Measurements from ENCODE around the gene IL27RA. TPM values are rescaled to one million over a fixed set of nuclear protein-coding genes. Genes with fewer than 3 reads are reported as not detected.

The IL27RA gene
- 1 to 10 TPM; 4.7 to 8.3 TPM for total RNA-seq

GRCh38 chr19:14031719-14032480, at the start of gene IL27RA:
Gene IL27RA (plus strand): TSS chr19:14031762. CDS start chr19:14031873, 111 bp downstream.
- peak within 1 kb of the TSS; percentile 45 to 52 for H3K27ac ChIP-seq
- under 1% methylated on average over 39 of the region's 63 CpGs for WGBS

DNA sequence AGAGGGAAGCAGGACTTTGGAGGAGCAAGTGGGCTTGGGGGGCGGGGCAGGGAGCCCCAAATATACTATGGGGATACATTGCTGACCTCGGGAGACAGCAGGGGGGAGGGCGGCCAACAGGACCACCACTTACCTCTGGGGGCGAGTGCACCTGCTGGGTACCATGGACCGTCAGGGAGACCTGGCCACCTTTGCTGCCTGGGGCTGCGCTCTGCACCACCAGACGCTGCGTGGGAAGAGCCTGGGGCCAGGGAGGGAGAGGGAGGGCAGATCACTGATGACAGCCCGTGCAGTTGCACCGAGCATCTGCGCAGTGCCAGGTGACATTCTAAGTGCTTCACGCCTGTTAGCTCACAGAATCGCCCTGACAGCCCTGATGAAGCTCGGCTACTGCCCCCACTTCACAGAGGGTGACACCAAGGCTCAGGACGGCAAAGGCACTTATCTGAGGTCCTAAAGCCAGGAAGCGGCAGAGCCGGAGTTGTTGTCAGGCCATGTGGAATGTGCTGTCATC, 49.5 kb upstream of the IL27RA start:
- Histone ChIP-seq H3K27me3 (replicated peaks; ENCODE audit: insufficient read depth) (no peaks in the 10 kb centered on the region), H3K27ac (no peak overlapping the region), H3K4me3 (no peak overlapping the region), H3K4me1 (replicated peaks) (peaks cover 7% of the 10 kb centered on the region), H3K36me3 (no peaks in the 10 kb centered on the region), H3K9me3 (no peaks in the 10 kb centered on the region)
- DNase-seq (ENCODE audit: low spot score), result no peak
- 97% methylated on average over 17 of the region's 17 CpGs for WGBS
- TF ChIP-seq, protein P1, sequence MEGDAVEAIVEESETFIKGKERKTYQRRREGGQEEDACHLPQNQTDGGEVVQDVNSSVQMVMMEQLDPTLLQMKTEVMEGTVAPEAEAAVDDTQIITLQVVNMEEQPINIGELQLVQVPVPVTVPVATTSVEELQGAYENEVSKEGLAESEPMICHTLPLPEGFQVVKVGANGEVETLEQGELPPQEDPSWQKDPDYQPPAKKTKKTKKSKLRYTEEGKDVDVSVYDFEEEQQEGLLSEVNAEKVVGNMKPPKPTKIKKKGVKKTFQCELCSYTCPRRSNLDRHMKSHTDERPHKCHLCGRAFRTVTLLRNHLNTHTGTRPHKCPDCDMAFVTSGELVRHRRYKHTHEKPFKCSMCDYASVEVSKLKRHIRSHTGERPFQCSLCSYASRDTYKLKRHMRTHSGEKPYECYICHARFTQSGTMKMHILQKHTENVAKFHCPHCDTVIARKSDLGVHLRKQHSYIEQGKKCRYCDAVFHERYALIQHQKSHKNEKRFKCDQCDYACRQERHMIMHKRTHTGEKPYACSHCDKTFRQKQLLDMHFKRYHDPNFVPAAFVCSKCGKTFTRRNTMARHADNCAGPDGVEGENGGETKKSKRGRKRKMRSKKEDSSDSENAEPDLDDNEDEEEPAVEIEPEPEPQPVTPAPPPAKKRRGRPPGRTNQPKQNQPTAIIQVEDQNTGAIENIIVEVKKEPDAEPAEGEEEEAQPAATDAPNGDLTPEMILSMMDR (IDR thresholded peaks at IDR 0.05), result no peak
- no peak for TF ChIP-seq POLR2AphosphoS5 (IDR thresholded peaks at IDR 0.05)
- no peak for TF ChIP-seq POLR2A (IDR thresholded peaks at IDR 0.05)
- intact Hi-C loops (cut with DNase I), result no loop called here

More at GRCh38 chr19:14031719-14032480, at the start of gene IL27RA:
- intact Hi-C loops (cut with DNase I), result no loop called here
- Histone ChIP-seq H3K4me3 (peak within 1 kb of the TSS; percentile 40 to 49), H3K9me3 (no peaks in the 10 kb centered on the region), H3K27me3 (replicated peaks; ENCODE audit: insufficient read depth) (no peaks in the 10 kb centered on the region), H3K36me3 (no peaks in the 10 kb centered on the region), H3K4me1 (replicated peaks) (no peaks in the 10 kb centered on the region)
- TF ChIP-seq, protein P1 (IDR thresholded peaks at IDR 0.05), result peak; percentile 15 to 66 (median 40)
- no peak for TF ChIP-seq POLR2AphosphoS5 (IDR thresholded peaks at IDR 0.05)
- no peak for TF ChIP-seq POLR2A (IDR thresholded peaks at IDR 0.05)
- peak; percentile 26 for DNase-seq (ENCODE audit: low spot score)

DNA sequence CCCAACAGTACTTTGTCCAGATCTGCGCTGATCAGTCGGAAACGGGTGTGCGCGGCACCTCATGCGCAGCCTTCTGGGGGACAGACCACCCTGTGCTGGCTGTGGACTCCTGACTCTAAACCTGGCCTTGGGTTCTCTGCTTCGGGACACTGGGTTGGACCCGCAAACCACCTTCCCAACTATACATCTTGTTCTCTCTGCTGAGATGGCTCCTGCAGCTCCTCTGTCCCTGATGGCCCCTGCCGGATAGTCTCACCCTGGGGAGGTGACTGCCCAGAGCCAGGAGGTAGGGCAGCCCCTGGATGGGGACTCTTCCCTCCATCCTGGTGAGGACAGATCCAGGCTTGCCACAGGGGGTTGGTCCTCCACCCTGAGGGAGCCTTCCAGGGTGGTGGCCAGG, 48.8 kb upstream of the IL27RA start:
- H3K27ac ChIP-seq, result no peak overlapping the region
- no peak for DNase-seq (ENCODE audit: low spot score)
- no peaks in the 10 kb centered on the region for H3K27me3 ChIP-seq (replicated peaks; ENCODE audit: insufficient read depth)
- 88% methylated on average over 9 of the region's 9 CpGs for WGBS
- peaks cover 7% of the 10 kb centered on the region for H3K4me1 ChIP-seq (replicated peaks)
- TF ChIP-seq POLR2AphosphoS5 (IDR thresholded peaks at IDR 0.05) (no peak), POLR2A (IDR thresholded peaks at IDR 0.05) (no peak)
- TF ChIP-seq, protein P1 (IDR thresholded peaks at IDR 0.05), result no peak
- no peak overlapping the region for H3K4me3 ChIP-seq
- H3K36me3 ChIP-seq, result no peaks in the 10 kb centered on the region
- intact Hi-C loops (cut with DNase I), result no loop called here
- H3K9me3 ChIP-seq, result no peaks in the 10 kb centered on the region

DNA sequence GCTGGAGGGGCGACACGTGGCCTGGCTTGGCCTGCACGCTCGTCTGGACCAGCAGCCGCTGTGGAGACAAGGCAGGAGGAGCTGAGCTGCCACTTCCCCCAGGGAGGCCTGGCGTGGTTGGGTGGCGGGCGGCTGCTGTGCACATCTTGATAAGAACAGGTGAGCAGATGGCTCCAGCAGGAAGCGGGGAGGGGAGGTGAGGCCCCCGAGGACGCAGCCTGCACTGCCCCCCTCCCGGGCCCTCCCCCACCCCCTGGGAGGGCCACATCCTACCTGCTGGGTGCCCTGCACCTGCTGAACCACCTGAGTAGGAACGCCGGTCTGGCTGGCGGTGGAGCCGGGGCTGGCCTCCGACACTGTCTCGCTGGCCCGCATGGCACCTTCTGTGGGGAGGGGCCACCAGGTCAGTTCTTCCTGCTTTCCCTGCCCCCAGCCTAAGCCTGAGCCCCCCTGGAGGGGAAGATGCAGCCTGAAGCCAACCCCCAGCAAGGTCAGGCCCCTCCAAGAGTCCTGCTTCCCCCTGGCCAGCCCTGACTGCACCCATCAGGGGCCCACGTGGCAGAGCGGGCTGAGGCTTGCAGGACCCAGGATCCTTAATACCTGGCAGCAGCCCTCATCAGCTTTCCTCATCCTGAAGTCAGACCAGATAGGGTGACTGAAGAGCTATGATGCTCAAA, 48.2 kb upstream of the IL27RA start:
- DNase-seq (ENCODE audit: low spot score), result no peak
- TF ChIP-seq POLR2AphosphoS5 (IDR thresholded peaks at IDR 0.05) (no peak), POLR2A (IDR thresholded peaks at IDR 0.05) (no peak)
- TF ChIP-seq, protein P1 (IDR thresholded peaks at IDR 0.05), result no peak
- Histone ChIP-seq H3K4me1 (replicated peaks) (peaks cover 7% of the 10 kb centered on the region), H3K27me3 (replicated peaks; ENCODE audit: insufficient read depth) (no peaks in the 10 kb centered on the region), H3K27ac (no peak overlapping the region), H3K36me3 (no peaks in the 10 kb centered on the region), H3K9me3 (no peaks in the 10 kb centered on the region), H3K4me3 (no peak overlapping the region)
- intact Hi-C loops (cut with DNase I), result no loop called here
- 80% methylated on average over 16 of the region's 21 CpGs for WGBS

Measured in prostate gland (tissue), 2 donors.